ENCODE measurements around the gene ATF7.
"Not testable (repeated sequence)": the region's sequence is repeated elsewhere in the genome, so short reads cannot be mapped to it uniquely, and the experiment has no call there.

The ATF7 gene

DNA sequence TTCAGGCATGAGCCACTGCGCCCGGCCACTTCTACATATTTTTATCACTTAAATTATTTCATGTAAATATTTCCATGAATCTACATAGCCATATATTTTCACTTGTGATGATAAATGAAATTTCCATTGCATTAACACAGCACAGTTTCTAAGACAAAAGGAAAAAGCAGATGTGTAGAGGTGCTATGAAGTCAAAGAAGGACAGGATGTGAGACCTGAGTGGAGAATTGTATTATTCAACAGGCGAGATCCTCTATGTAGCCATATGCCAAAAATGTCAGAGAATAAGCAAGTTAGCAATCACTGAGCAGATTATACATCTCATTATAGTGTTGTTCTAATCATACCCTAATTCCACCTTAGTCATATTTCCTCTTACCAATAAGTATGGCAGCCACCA, 38.1 kb downstream of the ATF7 start:
- Mint-ChIP-seq H3K27ac (no peak overlapping the region), H3K4me1 (ENCODE audit: low read depth in 2 of 2) (peaks cover 12 to 37% of the 10 kb centered on the region in 2 donors), H3K9me3 (no peaks in the 10 kb centered on the region), H3K4me3 (no peak overlapping the region), H3K27me3 (no peaks in the 10 kb centered on the region), H3K36me3 (ENCODE audit: insufficient read depth) (no peaks in the 10 kb centered on the region)
- DNase-seq (no peak), ATAC-seq (replicated peaks) (no peak)

DNA sequence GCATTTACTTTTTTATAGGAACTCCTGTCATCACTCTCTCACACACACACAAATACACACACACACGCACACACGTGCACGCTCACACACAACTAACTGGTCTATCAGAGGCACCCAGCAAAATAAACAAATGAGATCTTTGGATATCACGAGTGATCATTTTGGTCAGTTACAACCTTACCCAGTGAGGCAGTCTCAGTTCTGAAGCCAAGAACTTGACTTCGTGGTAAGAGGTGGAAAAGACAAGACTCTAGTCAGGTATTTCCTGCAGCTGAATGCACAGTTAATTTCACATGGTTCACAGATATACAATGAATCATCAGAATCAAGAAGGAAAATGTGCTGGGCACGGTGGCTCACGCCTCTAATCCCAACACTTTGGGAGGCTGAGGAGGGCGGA, 39.4 kb downstream of the ATF7 start:
- DNase-seq, result no peak
- no peak overlapping the region for H3K27ac Mint-ChIP-seq
- peaks cover 12 to 37% of the 10 kb centered on the region in 2 donors for H3K4me1 Mint-ChIP-seq (ENCODE audit: low read depth in 2 of 2)
- H3K4me3 Mint-ChIP-seq, result no peak overlapping the region
- no peaks in the 10 kb centered on the region for H3K36me3 Mint-ChIP-seq (ENCODE audit: insufficient read depth)
- ATAC-seq (replicated peaks), result no peak
- H3K27me3 Mint-ChIP-seq, result no peaks in the 10 kb centered on the region
- H3K9me3 Mint-ChIP-seq, result no peaks in the 10 kb centered on the region

DNA sequence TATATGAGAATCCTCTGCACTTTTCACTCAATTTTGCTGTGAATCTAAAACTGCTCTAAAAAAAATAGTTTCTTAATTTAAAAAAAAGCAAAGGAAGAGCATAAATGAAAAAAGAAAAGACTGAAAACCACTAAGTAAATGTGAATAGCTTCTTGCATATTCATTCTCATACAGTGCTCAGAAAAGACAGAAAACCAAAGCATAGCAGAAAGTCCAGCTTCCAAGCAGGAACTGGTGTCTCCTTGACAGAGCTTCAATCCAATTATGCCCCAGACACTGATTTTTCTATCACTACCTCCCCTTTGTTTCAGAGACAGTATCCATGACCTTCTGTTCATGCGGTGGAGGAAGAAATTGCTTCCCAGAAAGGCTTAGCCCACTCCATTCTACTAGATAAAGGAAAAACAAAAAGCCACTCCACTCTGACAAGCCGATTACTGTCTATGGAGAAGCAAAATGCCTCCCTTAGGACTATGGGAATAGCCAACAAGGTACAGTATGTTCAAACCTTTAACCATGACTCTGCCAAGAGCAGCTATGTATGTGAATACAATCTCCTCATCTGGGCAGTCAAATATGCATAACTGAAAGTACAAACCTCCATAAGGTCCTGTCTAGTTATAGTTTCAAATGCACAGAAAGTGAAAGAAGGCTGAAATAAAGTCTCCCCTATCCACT, 40.6 kb downstream of the ATF7 start:
- no peaks in the 10 kb centered on the region for H3K27me3 Mint-ChIP-seq

DNA sequence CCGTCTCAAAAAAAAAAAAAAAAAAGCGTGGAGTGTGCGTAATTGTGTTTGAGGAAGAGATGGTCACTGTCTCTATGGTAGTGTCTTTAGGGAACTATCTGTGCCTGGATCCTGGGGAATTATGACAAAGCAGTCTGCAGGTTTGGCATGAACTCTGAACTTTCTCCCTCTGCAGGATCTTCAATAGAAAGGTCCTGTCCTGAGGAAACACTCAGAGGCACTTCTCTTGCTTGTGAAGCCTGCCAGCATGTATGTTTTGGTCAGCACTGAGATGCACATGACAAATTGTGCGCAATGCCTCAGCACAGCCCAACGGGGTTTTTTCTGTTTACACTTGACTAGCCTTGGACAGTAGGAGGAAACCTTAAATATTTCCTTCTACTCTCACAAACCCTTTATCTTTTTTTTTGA, 46.6 kb downstream of the ATF7 start:
- no peak overlapping the region for H3K27ac Mint-ChIP-seq
- DNase-seq (no peak), ATAC-seq (replicated peaks) (no peak)
- peaks cover 5% of the 10 kb centered on the region for H3K36me3 Mint-ChIP-seq (ENCODE audit: insufficient read depth)
- no peaks in the 10 kb centered on the region for H3K9me3 Mint-ChIP-seq
- no peaks in the 10 kb centered on the region for H3K27me3 Mint-ChIP-seq
- peaks cover 7 to 22% of the 10 kb centered on the region in 2 donors for H3K4me1 Mint-ChIP-seq (ENCODE audit: low read depth in 2 of 2)
- no peak overlapping the region for H3K4me3 Mint-ChIP-seq

More for the DNA sequence above, 40.6 kb downstream of the ATF7 start:
- DNase-seq (no peak), ATAC-seq (replicated peaks) (no peak)
- Mint-ChIP-seq H3K9me3 (no peaks in the 10 kb centered on the region), H3K27ac (peak overlapping the region in 1 of 2 donors; percentile 25), H3K36me3 (ENCODE audit: insufficient read depth) (no peaks in the 10 kb centered on the region), H3K4me3 (no peak overlapping the region), H3K4me1 (ENCODE audit: low read depth in 2 of 2) (peaks cover 13 to 31% of the 10 kb centered on the region in 2 donors)

DNA sequence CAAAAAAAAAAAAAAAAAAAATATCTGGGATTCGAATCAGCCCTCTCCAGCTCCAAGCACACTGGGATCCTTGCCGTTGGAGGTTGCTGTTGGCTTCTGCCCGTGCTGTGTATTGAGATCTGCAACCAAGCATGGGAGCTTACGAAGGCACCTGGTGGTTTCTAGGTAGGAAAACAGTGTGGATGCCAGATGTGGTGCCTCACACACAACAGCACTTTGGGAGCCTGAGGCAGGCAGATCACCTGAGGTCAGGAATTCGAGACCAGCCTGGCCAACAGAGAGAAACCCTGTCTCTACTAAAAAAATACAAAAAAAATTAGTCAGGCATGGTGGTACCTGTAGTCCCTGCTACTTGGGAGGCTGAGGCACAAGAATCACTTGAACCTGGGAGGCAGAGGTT, 47.4 kb downstream of the ATF7 start:
- ATAC-seq (replicated peaks), result no peak
- Mint-ChIP-seq H3K4me1 (ENCODE audit: low read depth in 2 of 2) (peaks cover 10 to 19% of the 10 kb centered on the region in 2 donors), H3K4me3 (no peak overlapping the region), H3K36me3 (ENCODE audit: insufficient read depth) (peaks cover 5% of the 10 kb centered on the region), H3K27ac (no peak overlapping the region), H3K9me3 (no peaks in the 10 kb centered on the region), H3K27me3 (no peaks in the 10 kb centered on the region)
- no peak for DNase-seq

DNA sequence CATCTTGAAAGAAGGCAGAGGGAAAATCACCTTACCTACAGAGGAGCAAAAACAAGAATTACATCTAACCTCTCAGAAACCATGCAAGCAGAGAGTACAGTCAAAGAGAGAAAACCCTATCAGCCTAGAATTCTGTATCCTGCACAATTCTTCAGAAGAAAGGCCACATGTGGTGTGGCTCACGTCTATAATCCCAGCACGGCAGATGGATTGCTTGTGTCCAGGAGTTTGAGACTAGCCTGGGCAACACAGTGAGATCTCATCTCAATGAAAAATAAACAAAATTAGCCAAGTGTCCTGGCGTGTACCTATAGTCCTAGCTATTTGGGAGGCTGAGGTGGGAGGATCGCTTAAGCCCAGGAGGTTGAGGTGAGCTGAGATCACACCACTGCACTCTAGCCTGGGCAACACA, 48.2 kb downstream of the ATF7 start:
- H3K27ac Mint-ChIP-seq, result peak overlapping the region; percentile 30 to 58
- ATAC-seq (replicated peaks), result no peak
- DNase-seq, result no peak
- no peaks in the 10 kb centered on the region for H3K27me3 Mint-ChIP-seq
- peaks cover 10 to 19% of the 10 kb centered on the region in 2 donors for H3K4me1 Mint-ChIP-seq (ENCODE audit: low read depth in 2 of 2)
- no peak overlapping the region for H3K4me3 Mint-ChIP-seq
- H3K36me3 Mint-ChIP-seq (ENCODE audit: insufficient read depth), result peaks cover 5% of the 10 kb centered on the region
- no peaks in the 10 kb centered on the region for H3K9me3 Mint-ChIP-seq

DNA sequence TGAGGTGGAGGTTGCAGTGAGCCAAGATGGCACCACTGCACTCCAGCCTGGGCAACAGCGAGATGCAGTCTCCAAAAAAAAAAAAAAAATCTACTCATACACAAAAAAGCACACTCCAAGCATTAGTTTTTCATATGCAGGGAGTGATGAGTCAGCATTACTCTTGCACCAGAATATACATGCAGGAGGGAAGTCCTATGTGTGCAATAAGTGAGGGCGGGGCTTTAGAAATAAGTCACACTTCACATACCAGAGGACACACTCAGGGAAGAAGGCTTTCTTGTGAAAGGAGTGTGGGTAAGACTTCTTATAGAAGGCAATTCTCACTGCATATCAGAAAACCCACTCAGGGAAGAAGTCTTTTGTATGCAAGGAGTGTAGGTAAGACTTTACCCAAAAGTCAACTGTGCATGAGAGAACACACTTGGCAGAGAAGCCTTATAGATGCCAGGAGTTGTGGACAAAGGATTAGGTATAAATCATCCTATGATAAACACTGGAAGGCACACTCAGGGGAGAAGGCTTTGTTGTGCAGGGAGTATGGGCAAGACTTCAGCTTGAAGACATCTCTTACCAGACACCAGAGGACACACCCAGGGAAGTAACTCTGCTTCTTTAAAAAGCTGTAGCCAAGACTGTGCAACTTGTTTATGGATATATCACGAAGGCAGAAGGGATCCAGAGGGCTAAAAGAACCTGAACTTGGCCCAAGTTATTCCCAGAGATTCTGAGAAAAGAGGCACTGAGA, 50.5 kb downstream of the ATF7 start:
- H3K9me3 Mint-ChIP-seq, result no peaks in the 10 kb centered on the region
- DNase-seq (no peak), ATAC-seq (replicated peaks) (no peak)
- peaks cover 12 to 29% of the 10 kb centered on the region in 2 donors for H3K4me1 Mint-ChIP-seq (ENCODE audit: low read depth in 2 of 2)
- H3K4me3 Mint-ChIP-seq, result no peak overlapping the region
- no peaks in the 10 kb centered on the region for H3K27me3 Mint-ChIP-seq
- peaks cover 5% of the 10 kb centered on the region for H3K36me3 Mint-ChIP-seq (ENCODE audit: insufficient read depth)
- H3K27ac Mint-ChIP-seq, result no peak overlapping the region

DNA sequence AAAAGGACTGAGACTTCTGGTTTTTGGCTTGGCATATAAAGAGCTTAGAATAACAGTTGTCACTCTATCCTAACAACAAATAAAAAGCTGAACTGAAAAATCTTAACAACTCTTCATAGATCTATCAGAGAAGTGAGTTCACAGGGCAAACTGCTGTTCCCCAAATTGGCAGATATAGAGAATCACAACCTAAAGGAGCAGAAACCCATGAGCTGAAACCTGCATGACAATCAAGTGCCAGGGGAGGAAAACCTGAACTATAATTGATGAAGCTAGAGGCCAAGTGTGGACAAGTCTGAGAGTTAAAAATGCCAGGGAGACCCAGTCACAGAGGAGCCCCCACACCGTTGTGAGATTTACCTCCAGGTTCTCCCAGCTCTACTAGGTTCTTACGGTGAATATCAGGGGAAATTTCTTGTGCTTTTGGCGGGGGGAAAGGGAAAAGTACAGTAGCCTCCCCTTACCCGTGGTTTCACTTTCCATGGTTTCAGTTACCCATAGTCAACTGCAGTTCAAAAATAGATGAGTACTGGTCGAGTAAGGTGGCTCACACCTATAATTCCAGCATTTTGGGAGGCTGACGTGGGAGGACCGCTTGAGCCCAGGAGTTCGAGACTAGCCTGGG, 53.9 kb downstream of the ATF7 start:
- peak overlapping the region in 1 of 2 donors; percentile 78 for H3K27ac Mint-ChIP-seq
- H3K36me3 Mint-ChIP-seq (ENCODE audit: insufficient read depth), result peaks cover 3% of the 10 kb centered on the region
- H3K4me3 Mint-ChIP-seq, result peak overlapping the region in 1 of 2 donors; percentile 55
- no peak for DNase-seq
- H3K4me1 Mint-ChIP-seq (ENCODE audit: low read depth in 2 of 2), result peaks cover 12 to 32% of the 10 kb centered on the region in 2 donors
- no peaks in the 10 kb centered on the region for H3K9me3 Mint-ChIP-seq
- no peaks in the 10 kb centered on the region for H3K27me3 Mint-ChIP-seq
- ATAC-seq (replicated peaks), result no peak

DNA sequence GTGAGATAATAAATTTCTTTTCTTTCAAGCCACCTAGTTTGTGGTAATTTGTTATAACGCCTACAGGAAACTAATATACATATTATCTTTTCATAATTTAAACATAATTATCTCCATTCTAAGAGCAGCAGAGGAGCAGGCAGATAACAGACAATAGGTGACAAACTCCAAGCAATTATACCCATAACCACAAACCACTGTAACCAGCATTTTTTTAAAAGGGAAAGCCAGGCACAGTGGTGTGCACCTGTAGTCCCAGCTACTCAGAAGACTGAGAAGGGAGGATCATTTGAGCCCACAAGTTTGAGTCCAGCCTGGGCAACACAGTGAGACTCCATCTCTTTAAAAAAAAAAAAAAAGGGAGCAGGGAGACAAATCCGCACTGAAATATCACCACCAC, 54.9 kb downstream of the ATF7 start:
- Mint-ChIP-seq H3K4me1 (ENCODE audit: low read depth in 2 of 2) (peaks cover 8 to 25% of the 10 kb centered on the region in 2 donors), H3K36me3 (ENCODE audit: insufficient read depth) (no peaks in the 10 kb centered on the region), H3K4me3 (no peak overlapping the region), H3K27me3 (no peaks in the 10 kb centered on the region), H3K9me3 (no peaks in the 10 kb centered on the region), H3K27ac (peak overlapping the region in 1 of 2 donors; percentile 74)
- ATAC-seq (replicated peaks) (no peak), DNase-seq (no peak)

DNA sequence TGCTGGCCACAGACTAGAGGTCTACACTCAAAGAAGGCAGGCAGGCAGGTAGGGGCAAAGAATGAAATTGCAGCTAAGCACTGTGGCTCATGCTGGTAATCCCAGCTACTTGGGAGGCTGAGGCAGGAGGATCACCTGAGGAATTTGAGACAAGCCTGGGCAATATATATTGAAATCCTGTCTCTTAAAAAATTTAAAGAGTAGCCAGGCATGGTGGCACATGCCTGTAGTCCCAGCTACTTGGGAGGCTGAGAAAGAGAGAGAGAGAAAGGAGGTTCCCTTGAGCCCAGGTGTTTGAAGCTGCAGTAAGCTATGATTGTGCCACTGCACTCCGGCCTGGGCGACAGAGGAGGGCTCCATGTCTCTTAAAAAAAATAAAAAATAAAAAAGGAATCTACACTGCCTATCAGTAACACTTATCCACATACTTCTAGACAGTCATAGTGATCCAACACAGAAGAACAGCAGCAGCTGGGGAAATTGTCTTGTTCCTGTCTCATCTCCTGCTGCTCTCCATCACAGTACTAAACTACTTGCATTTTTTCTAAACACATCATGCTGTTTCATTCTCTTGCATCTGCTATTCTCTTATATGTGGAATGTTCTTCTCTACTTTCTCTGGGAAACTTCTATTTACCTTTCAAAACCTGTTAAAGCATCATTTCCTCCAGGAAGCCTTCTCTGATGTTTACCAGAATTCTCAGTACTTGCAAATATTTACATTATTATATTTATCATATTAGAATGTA, 57.2 kb downstream of the ATF7 start:
- ATAC-seq (replicated peaks), result no peak
- Mint-ChIP-seq H3K9me3 (no peaks in the 10 kb centered on the region), H3K27ac (no peak overlapping the region), H3K4me3 (no peak overlapping the region), H3K4me1 (ENCODE audit: low read depth in 2 of 2) (peaks cover 11 to 39% of the 10 kb centered on the region in 2 donors), H3K27me3 (no peaks in the 10 kb centered on the region), H3K36me3 (ENCODE audit: insufficient read depth) (no peaks in the 10 kb centered on the region)
- no peak for DNase-seq

DNA sequence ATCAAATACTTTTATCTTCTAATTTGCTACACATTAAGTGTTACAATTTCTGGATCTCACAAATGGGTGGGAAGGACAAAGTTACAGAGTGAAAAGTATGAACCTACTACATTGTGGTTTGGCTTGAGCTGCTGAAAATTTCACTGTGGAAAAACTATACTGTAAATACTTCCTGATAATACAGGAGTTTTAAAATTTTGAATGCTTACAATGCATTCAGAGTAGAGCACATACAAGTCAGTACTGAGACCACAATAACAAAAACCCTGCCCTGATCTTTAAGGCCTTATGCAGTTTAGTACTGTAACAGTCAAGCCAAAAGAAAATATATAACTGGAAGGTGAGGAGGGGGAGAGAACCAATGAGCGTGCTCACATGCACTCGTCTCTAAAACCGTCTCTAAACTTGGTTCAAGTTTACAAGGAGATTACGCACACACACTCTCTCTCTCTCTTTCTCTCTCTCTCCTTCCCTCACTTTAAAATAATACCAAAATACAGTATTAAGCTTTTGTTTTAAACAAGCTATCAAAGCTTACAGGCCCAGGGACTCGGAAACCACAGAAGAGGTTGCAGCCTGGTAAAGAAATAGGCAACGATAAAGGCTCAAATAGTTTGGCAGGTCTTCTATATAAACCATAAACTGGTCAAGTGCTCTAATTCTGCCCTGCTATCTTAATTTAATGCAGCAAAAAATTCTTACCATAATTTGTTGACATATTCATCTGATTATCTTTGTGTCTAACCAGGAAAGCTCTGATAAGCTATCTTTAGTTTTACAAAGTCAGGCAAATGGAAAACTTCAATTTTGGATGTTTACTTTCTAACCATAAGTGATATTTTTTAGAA, 58.0 kb downstream of the ATF7 start:
- no peaks in the 10 kb centered on the region for H3K27me3 Mint-ChIP-seq
- no peaks in the 10 kb centered on the region for H3K9me3 Mint-ChIP-seq
- H3K27ac Mint-ChIP-seq, result peak overlapping the region in 1 of 2 donors; percentile 22
- DNase-seq (no peak), ATAC-seq (replicated peaks) (no peak)
- H3K36me3 Mint-ChIP-seq (ENCODE audit: insufficient read depth), result no peaks in the 10 kb centered on the region
- H3K4me3 Mint-ChIP-seq, result no peak overlapping the region
- peaks cover 13 to 41% of the 10 kb centered on the region in 2 donors for H3K4me1 Mint-ChIP-seq (ENCODE audit: low read depth in 2 of 2)

DNA sequence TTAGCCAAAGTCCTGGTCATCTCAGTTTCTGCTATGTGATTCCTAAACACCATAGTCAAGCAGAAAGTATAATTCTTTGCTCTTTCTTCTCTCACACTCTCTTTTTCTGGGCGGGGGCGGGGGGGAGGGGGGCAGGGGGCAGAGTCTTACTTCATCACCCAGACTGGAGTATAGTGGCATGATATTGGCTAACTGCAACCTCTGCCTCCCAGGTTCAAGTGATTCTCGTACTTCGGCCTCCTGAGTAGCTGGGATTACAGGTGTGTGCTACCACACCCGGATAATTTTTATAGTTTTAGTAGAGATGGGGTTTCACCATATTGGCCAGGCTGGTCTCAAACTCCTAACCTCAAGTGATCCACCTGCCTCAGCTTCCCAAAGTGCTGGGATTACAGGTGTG, 60.8 kb downstream of the ATF7 start:
- not testable (repeated sequence) for H3K27ac Mint-ChIP-seq; ATAC-seq (replicated peaks); DNase-seq; H3K4me3 Mint-ChIP-seq; H3K27me3 Mint-ChIP-seq; H3K36me3 Mint-ChIP-seq (ENCODE audit: insufficient read depth); H3K9me3 Mint-ChIP-seq
- peaks cover 12 to 46% of the 10 kb centered on the region in 2 donors for H3K4me1 Mint-ChIP-seq (ENCODE audit: low read depth in 2 of 2)
